GM12878 (cell line): ENCODE measurements around the gene NDEL1. TPM values are rescaled to one million over a fixed set of nuclear protein-coding genes. Genes with fewer than 3 reads are reported as not detected.

Experiments used
- FOS ChIP-seq: IDR thresholded peaks from 3 replicates; pipeline ENCODE4 v1.6.1; 2011; ENCODE audit warnings: borderline replicate concordance; ENCODE audit not compliant: insufficient read length; ENCODE audit errors: extremely low read depth
- IKZF1 ChIP-seq: fragments of 450-650 bp; conservative IDR thresholded peaks from 2 replicates; pipeline ENCODE4 v1.6.1; 2017; ENCODE audit warnings: antibody characterized with exemption, mild to moderate bottlenecking
- STAT1 ChIP-seq: fragments of 450-650 bp; conservative IDR thresholded peaks from 2 replicates; pipeline ENCODE4 v1.6.1; 2014; ENCODE audit warnings: antibody characterized with exemption, mild to moderate bottlenecking
- TAF1 ChIP-seq: IDR thresholded peaks from 2 replicates; pipeline ENCODE4 v1.6.1; 2011; ENCODE audit warnings: mild to moderate bottlenecking, low read depth, low read length, borderline replicate concordance
- TCF7 ChIP-seq: IDR thresholded peaks from 2 replicates; pipeline ENCODE4 v1.6.1; 2014; ENCODE audit warnings: antibody characterized with exemption, borderline replicate concordance
- polyA plus RNA-seq, 11 experiments: library from polyadenylated mRNA; depleted of rRNA in 4 of 11; unstranded in 6 of 11; stranded (reverse) in 5 of 11; fragments of >200 nt; fragmentation: Nextera tagmentation in 4 of 11; fragmentation: Illumina TruSeq in 1 of 11; extraction: Ambion mirVana in 4 of 11; extraction: Trizol in 1 of 11; gene quantifications; 1 replicate in 1 of 11; 2 replicates in 10 of 11; pipeline versions ENCODE4 v1.2.1 to v1.2.3, GENCODE V29; 2011 to 2016; ENCODE audit warnings: inconsistent platforms in 2 of 11, missing spikeins in 2 of 11, low read depth in 1 of 11
- total RNA-seq, 4 experiments: library from RNA; depleted of rRNA in 3 of 4; stranded (reverse); fragments of >200 nt in 3 of 4; fragmentation: Illumina TruSeq in 1 of 4; extraction: Trizol in 1 of 4; gene quantifications; 2 replicates each; pipeline versions ENCODE4 v1.2.1 to v1.2.3, GENCODE V29; 2013 to 2021
- TF ChIP-seq, protein P1 (sequence below): IDR thresholded peaks from 2 replicates; pipeline ENCODE4 v1.6.1; 2012; ENCODE audit warnings: improper control_type of control experiment, low read depth, low read length; ENCODE audit not compliant: insufficient replicate concordance
- TF ChIP-seq, protein P2 (sequence below): fragments of 450-650 bp; conservative IDR thresholded peaks from 2 replicates; pipeline ENCODE4 v1.6.1; 2017; ENCODE audit warnings: mild to moderate bottlenecking, moderate library complexity
- TF ChIP-seq, protein P3 (sequence below): IDR thresholded peaks from 2 replicates; pipeline ENCODE4 v1.6.1; 2011; ENCODE audit warnings: mild to moderate bottlenecking, low read depth, low read length, moderate library complexity; ENCODE audit not compliant: insufficient replicate concordance

NDEL1 gene
- total and polyA plus RNA-seq, 10 of the 15 experiments (the other 5 are each of a cell fraction or from before 2014, with no cell fraction given) = 0.72 to 41.5 (median 29.9) TPM

- TF ChIP-seq, protein P1, sequence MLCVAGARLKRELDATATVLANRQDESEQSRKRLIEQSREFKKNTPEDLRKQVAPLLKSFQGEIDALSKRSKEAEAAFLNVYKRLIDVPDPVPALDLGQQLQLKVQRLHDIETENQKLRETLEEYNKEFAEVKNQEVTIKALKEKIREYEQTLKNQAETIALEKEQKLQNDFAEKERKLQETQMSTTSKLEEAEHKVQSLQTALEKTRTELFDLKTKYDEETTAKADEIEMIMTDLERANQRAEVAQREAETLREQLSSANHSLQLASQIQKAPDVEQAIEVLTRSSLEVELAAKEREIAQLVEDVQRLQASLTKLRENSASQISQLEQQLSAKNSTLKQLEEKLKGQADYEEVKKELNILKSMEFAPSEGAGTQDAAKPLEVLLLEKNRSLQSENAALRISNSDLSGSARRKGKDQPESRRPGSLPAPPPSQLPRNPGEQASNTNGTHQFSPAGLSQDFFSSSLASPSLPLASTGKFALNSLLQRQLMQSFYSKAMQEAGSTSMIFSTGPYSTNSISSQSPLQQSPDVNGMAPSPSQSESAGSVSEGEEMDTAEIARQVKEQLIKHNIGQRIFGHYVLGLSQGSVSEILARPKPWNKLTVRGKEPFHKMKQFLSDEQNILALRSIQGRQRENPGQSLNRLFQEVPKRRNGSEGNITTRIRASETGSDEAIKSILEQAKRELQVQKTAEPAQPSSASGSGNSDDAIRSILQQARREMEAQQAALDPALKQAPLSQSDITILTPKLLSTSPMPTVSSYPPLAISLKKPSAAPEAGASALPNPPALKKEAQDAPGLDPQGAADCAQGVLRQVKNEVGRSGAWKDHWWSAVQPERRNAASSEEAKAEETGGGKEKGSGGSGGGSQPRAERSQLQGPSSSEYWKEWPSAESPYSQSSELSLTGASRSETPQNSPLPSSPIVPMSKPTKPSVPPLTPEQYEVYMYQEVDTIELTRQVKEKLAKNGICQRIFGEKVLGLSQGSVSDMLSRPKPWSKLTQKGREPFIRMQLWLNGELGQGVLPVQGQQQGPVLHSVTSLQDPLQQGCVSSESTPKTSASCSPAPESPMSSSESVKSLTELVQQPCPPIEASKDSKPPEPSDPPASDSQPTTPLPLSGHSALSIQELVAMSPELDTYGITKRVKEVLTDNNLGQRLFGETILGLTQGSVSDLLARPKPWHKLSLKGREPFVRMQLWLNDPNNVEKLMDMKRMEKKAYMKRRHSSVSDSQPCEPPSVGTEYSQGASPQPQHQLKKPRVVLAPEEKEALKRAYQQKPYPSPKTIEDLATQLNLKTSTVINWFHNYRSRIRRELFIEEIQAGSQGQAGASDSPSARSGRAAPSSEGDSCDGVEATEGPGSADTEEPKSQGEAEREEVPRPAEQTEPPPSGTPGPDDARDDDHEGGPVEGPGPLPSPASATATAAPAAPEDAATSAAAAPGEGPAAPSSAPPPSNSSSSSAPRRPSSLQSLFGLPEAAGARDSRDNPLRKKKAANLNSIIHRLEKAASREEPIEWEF = no peak
- TF ChIP-seq, protein P2, sequence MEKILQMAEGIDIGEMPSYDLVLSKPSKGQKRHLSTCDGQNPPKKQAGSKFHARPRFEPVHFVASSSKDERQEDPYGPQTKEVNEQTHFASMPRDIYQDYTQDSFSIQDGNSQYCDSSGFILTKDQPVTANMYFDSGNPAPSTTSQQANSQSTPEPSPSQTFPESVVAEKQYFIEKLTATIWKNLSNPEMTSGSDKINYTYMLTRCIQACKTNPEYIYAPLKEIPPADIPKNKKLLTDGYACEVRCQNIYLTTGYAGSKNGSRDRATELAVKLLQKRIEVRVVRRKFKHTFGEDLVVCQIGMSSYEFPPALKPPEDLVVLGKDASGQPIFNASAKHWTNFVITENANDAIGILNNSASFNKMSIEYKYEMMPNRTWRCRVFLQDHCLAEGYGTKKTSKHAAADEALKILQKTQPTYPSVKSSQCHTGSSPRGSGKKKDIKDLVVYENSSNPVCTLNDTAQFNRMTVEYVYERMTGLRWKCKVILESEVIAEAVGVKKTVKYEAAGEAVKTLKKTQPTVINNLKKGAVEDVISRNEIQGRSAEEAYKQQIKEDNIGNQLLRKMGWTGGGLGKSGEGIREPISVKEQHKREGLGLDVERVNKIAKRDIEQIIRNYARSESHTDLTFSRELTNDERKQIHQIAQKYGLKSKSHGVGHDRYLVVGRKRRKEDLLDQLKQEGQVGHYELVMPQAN = no peak
- no peak for TF ChIP-seq TCF7
- TF ChIP-seq FOS = no peak
- no peak for TF ChIP-seq STAT1
- TF ChIP-seq, protein P3, sequence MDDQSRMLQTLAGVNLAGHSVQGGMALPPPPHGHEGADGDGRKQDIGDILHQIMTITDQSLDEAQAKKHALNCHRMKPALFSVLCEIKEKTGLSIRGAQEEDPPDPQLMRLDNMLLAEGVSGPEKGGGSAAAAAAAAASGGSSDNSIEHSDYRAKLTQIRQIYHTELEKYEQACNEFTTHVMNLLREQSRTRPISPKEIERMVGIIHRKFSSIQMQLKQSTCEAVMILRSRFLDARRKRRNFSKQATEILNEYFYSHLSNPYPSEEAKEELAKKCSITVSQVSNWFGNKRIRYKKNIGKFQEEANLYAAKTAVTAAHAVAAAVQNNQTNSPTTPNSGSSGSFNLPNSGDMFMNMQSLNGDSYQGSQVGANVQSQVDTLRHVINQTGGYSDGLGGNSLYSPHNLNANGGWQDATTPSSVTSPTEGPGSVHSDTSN = no peak
- TF ChIP-seq IKZF1 = no peak
- TF ChIP-seq TAF1 = no peak
These were observed 9.5 kb upstream of the NDEL1 start (continued) for GRCh38 chr17:8426094-8426720.
